Trophoblast cell (in vitro differentiated cells and primary cell): ENCODE measurements around the gene CHST5.
A peak's percentile ranks its signal among the peaks of the same experiment; 100 is the strongest.
"Not testable (repeated sequence)": the region's sequence is repeated elsewhere in the genome, so short reads cannot be mapped to it uniquely, and the experiment has no call there.

Experiments
- DNase-seq, 2 donors: peaks; one replicate each; pipeline ENCODE4 v3.0.0-alpha.2; 2016
- H2AFZ ChIP-seq: 2 replicates; pipeline ENCODE4 v1.6.1; 2013; ENCODE audit warnings: low read length, moderate library complexity, mild to moderate bottlenecking; ENCODE audit not compliant: insufficient read depth, poor library complexity
- H2AK5ac ChIP-seq: 2 replicates; pipeline ENCODE4 v1.6.1; 2013; ENCODE audit warnings: mild to moderate bottlenecking, low read length
- H2BK120ac ChIP-seq: 2 replicates; pipeline ENCODE4 v1.6.1; 2013; ENCODE audit warnings: low read length, mild to moderate bottlenecking, moderate library complexity; ENCODE audit not compliant: insufficient read depth, poor library complexity
- H2BK12ac ChIP-seq: 2 replicates; pipeline ENCODE4 v1.6.1; 2013; ENCODE audit warnings: mild to moderate bottlenecking, low read length, moderate library complexity
- H2BK5ac ChIP-seq: 2 replicates; pipeline ENCODE4 v1.6.1; 2013; ENCODE audit warnings: low read length, low read depth, moderate library complexity, mild to moderate bottlenecking; ENCODE audit not compliant: poor library complexity
- H3K14ac ChIP-seq: 2 replicates; pipeline ENCODE4 v1.6.1; 2013; ENCODE audit warnings: mild to moderate bottlenecking, low read length
- H3K18ac ChIP-seq: 2 replicates; pipeline ENCODE4 v1.6.1; 2013; ENCODE audit warnings: mild to moderate bottlenecking, low read length
- H3K23ac ChIP-seq: 2 replicates; pipeline ENCODE4 v1.6.1; 2013; ENCODE audit warnings: low read length
- H3K27ac ChIP-seq: 2 replicates; pipeline ENCODE4 v1.5.1; 2013; ENCODE audit warnings: low read depth, mild to moderate bottlenecking, inconsistent platforms, low read length, moderate library complexity
- H3K27me3 ChIP-seq: 2 replicates; pipeline ENCODE4 v1.6.1; 2013; ENCODE audit warnings: inconsistent platforms, mild to moderate bottlenecking, low read length, moderate library complexity; ENCODE audit not compliant: insufficient read depth
- H3K36me3 ChIP-seq, 2 experiments: 1 replicate in 1 of 2; 2 replicates in 1 of 2; pipeline ENCODE4 v1.6.1; 2013; ENCODE audit warnings: low read length in 2 of 2, mild to moderate bottlenecking in 2 of 2, moderate library complexity in 1 of 2; ENCODE audit not compliant: insufficient read depth in 2 of 2, control insufficient read depth in 1 of 2
- H3K4ac ChIP-seq: 2 replicates; pipeline ENCODE4 v1.6.1; 2013; ENCODE audit warnings: low read depth, mild to moderate bottlenecking, low read length, moderate library complexity
- H3K4me1 ChIP-seq, 2 experiments: 1 replicate in 1 of 2; 2 replicates in 1 of 2; pipeline ENCODE4 v1.6.1; 2013; ENCODE audit warnings: low read length in 2 of 2, mild to moderate bottlenecking in 2 of 2, moderate library complexity in 1 of 2; ENCODE audit not compliant: insufficient read depth in 2 of 2, control insufficient read depth in 1 of 2
- H3K4me2 ChIP-seq: 2 replicates; pipeline ENCODE4 v1.6.1; 2013; ENCODE audit warnings: inconsistent platforms, mild to moderate bottlenecking, low read length, moderate library complexity
- H3K4me3 ChIP-seq: 2 replicates; pipeline ENCODE4 v1.5.1; 2013; ENCODE audit warnings: mild to moderate bottlenecking, low read depth, low read length, inconsistent platforms
- H3K79me1 ChIP-seq: one replicate; pipeline ENCODE4 v1.6.1; 2013; ENCODE audit warnings: low read length
- H3K79me2 ChIP-seq: 2 replicates; pipeline ENCODE4 v1.6.1; 2013; ENCODE audit warnings: low read length, mild to moderate bottlenecking; ENCODE audit not compliant: control insufficient read depth, insufficient read depth, poor library complexity
- H3K9ac ChIP-seq: 2 replicates; pipeline ENCODE4 v1.6.1; 2013; ENCODE audit warnings: mild to moderate bottlenecking, low read length
- H3K9me3 ChIP-seq: 2 replicates; pipeline ENCODE4 v1.6.1; 2013; ENCODE audit warnings: low read depth, mild to moderate bottlenecking, control low read depth, inconsistent platforms, low read length; ENCODE audit not compliant: insufficient read depth
- H4K12ac ChIP-seq: 2 replicates; pipeline ENCODE4 v1.6.1; 2013; ENCODE audit warnings: low read depth, mild to moderate bottlenecking, low read length, moderate library complexity
- H4K8ac ChIP-seq: 2 replicates; pipeline ENCODE4 v1.6.1; 2013; ENCODE audit warnings: low read depth, mild to moderate bottlenecking, low read length, moderate library complexity
- H4K91ac ChIP-seq: one replicate; pipeline ENCODE4 v1.6.1; 2013; ENCODE audit warnings: low read depth, mild to moderate bottlenecking, low read length, moderate library complexity
- WGBS: extraction: QIAGEN DNeasy Blood & Tissue Kit; methylation state at CpG from one replicate; pipeline ENCODE4 v1.1.7; 2013; ENCODE audit warnings: missing lambda C conversion rate; ENCODE audit not compliant: insufficient read length, insufficient coverage; ENCODE audit errors: extremely low coverage; 5-methylcytosine and 5-hydroxymethylcytosine counted together

The CHST5 gene

GRCh38 chr16:75506107-75506506 is 29.8 kb downstream of the CHST5 start:
- Histone ChIP-seq H4K8ac (no peak overlapping the region), H2BK5ac (no peak overlapping the region), H3K79me2 (no peaks in the 10 kb centered on the region), H3K27me3 (no peaks in the 10 kb centered on the region), H3K9ac (no peak overlapping the region), H3K4me3 (no peak overlapping the region), H4K12ac (no peak overlapping the region), H2AK5ac (no peak overlapping the region), H3K23ac (no peak overlapping the region), H2BK120ac (no peak overlapping the region), H3K9me3 (no peaks in the 10 kb centered on the region), H3K14ac (no peak overlapping the region), H3K18ac (no peak overlapping the region), H3K36me3 (no peaks in the 10 kb centered on the region), H3K4me2 (no peak overlapping the region), H4K91ac (no peak overlapping the region), H3K79me1 (no peaks in the 10 kb centered on the region), H3K4ac (no peak overlapping the region), H3K27ac (no peak overlapping the region), H3K4me1 (peaks cover 0 to 3% of the 10 kb centered on the region in 2 experiments), H2AFZ (no peak overlapping the region), H2BK12ac (no peak overlapping the region)
- WGBS: no CpG with 5 or more reads among the region's 3 CpGs
- DNase-seq: no peak

GRCh38 chr16:75503801-75504200 is 32.1 kb downstream of the CHST5 start:
- H4K8ac ChIP-seq: no peak overlapping the region
- no peak overlapping the region for H4K91ac ChIP-seq
- no peaks in the 10 kb centered on the region for H3K9me3 ChIP-seq
- H3K27ac ChIP-seq: no peak overlapping the region
- H2BK5ac ChIP-seq: no peak overlapping the region
- no peaks in the 10 kb centered on the region for H3K79me1 ChIP-seq
- H3K36me3 ChIP-seq: no peaks in the 10 kb centered on the region
- no peak overlapping the region for H2AFZ ChIP-seq
- H2AK5ac ChIP-seq: no peak overlapping the region
- no peak overlapping the region for H3K4me2 ChIP-seq
- DNase-seq: no peak
- H3K4me1 ChIP-seq: peaks cover 0 to 3% of the 10 kb centered on the region in 2 experiments
- no peaks in the 10 kb centered on the region for H3K79me2 ChIP-seq
- no peaks in the 10 kb centered on the region for H3K27me3 ChIP-seq
- no peak overlapping the region for H3K4ac ChIP-seq
- H3K9ac ChIP-seq: no peak overlapping the region
- no peak overlapping the region for H3K18ac ChIP-seq
- no CpG with 5 or more reads among the region's 1 CpG for WGBS
- H2BK12ac ChIP-seq: no peak overlapping the region
- H4K12ac ChIP-seq: no peak overlapping the region
- no peak overlapping the region for H2BK120ac ChIP-seq
- no peak overlapping the region for H3K23ac ChIP-seq
- no peak overlapping the region for H3K4me3 ChIP-seq
- H3K14ac ChIP-seq: no peak overlapping the region

- H2BK5ac ChIP-seq: no peak overlapping the region
- H4K8ac ChIP-seq: no peak overlapping the region
- no peaks in the 10 kb centered on the region for H3K9me3 ChIP-seq
- peaks cover 0 to 3% of the 10 kb centered on the region in 2 experiments for H3K4me1 ChIP-seq
- H4K91ac ChIP-seq: no peak overlapping the region
- no peak overlapping the region for H2AK5ac ChIP-seq
- H3K27ac ChIP-seq: no peak overlapping the region
- no peak overlapping the region for H3K9ac ChIP-seq
- no peak overlapping the region for H3K14ac ChIP-seq
- no peaks in the 10 kb centered on the region for H3K79me2 ChIP-seq
- H3K23ac ChIP-seq: no peak overlapping the region
- no peaks in the 10 kb centered on the region for H3K27me3 ChIP-seq
- H3K4me3 ChIP-seq: no peak overlapping the region
- H3K4me2 ChIP-seq: no peak overlapping the region
- H2BK120ac ChIP-seq: no peak overlapping the region
- no peak for DNase-seq
- no peak overlapping the region for H4K12ac ChIP-seq
- no peak overlapping the region for H2AFZ ChIP-seq
- H3K36me3 ChIP-seq: no peaks in the 10 kb centered on the region
- no peak overlapping the region for H2BK12ac ChIP-seq
- no peaks in the 10 kb centered on the region for H3K79me1 ChIP-seq
- no CpG with 5 or more reads among the region's 4 CpGs for WGBS
- no peak overlapping the region for H3K4ac ChIP-seq
- H3K18ac ChIP-seq: no peak overlapping the region
Observed at GRCh38 chr16:75502916-75503605, 32.8 kb downstream of the CHST5 start.

- H2AK5ac ChIP-seq, H3K79me2 ChIP-seq, H3K14ac ChIP-seq, H4K8ac ChIP-seq, H3K9me3 ChIP-seq, H3K27me3 ChIP-seq, H3K23ac ChIP-seq, H4K12ac ChIP-seq, H3K4me2 ChIP-seq, H3K79me1 ChIP-seq, H3K27ac ChIP-seq, H2BK12ac ChIP-seq, H2BK5ac ChIP-seq, H2AFZ ChIP-seq, H3K9ac ChIP-seq, H3K18ac ChIP-seq, H4K91ac ChIP-seq, H3K4me1 ChIP-seq, H2BK120ac ChIP-seq, H3K36me3 ChIP-seq, H3K4ac ChIP-seq, H3K4me3 ChIP-seq: not testable (repeated sequence)
- WGBS: no CpG with 5 or more reads among the region's 6 CpGs
- peak; percentile 84 to 91 for DNase-seq
Observed at GRCh38 chr16:75501820-75502219, 34.1 kb downstream of the CHST5 start.
